K562 (cell line): Measurements from ENCODE around the gene PARP14. TPM values are rescaled to one million over a fixed set of nuclear protein-coding genes. Genes with fewer than 3 reads are reported as not detected.
A peak's percentile ranks its signal among the peaks of the same experiment; 100 is the strongest.

ENCODE experiments used
- CTCF ChIP-seq, 3 experiments: IDR thresholded peaks in 2 of 3; conservative IDR thresholded peaks in 1 of 3; 2 replicates each; pipeline ENCODE4 v1.5.1; 2011 to 2012; ENCODE audit warnings: low read length in 3 of 3, mild to moderate bottlenecking in 3 of 3, control low read depth in 2 of 3, improper control_type of control experiment in 1 of 3, inconsistent platforms in 1 of 3, low read depth in 1 of 3, mixed read lengths in 1 of 3, moderate library complexity in 1 of 3; ENCODE audit not compliant: insufficient read depth in 2 of 3
- CXXC5 ChIP-seq: fragments of 250-450 bp; sonication (Bioruptor Pico); IDR thresholded peaks from 2 replicates; pipeline ENCODE4 v1.8.0; 2022; ENCODE audit warnings: inconsistent platforms, mild to moderate bottlenecking, moderate library complexity
- DEAF1 ChIP-seq: fragments of 450-650 bp; formaldehyde crosslinking; IDR thresholded peaks from 2 replicates; pipeline ENCODE4 v1.4.0; 2020; ENCODE audit warnings: mild to moderate bottlenecking, moderate library complexity
- ELF1 ChIP-seq: fragments of 200-800 bp; sonication (Bioruptor generic); IDR thresholded peaks from 2 replicates; pipeline ENCODE4 v1.6.1; 2016; ENCODE audit warnings: missing genetic modification characterization, missing compliant biosample characterization
- JUND ChIP-seq, 2 experiments: IDR thresholded peaks; 2 replicates in 1 of 2; 3 replicates in 1 of 2; pipeline ENCODE4 v1.6.1; 2011; ENCODE audit warnings: borderline replicate concordance in 2 of 2, low read depth in 2 of 2, low read length in 2 of 2, improper control_type of control experiment in 1 of 2, missing biosample characterization in 1 of 2, missing genetic modification characterization in 1 of 2, missing genetic modification reagents in 1 of 2
- NRF1 ChIP-seq, 2 experiments: fragments of 450-650 bp; IDR thresholded peaks in 1 of 2; conservative IDR thresholded peaks in 1 of 2; 2 replicates each; pipeline ENCODE4 v1.6.1; 2014; ENCODE audit warnings: mild to moderate bottlenecking in 2 of 2
- REST ChIP-seq, 2 experiments: fragments of 450-650 bp; formaldehyde crosslinking in 1 of 2; IDR thresholded peaks; 2 replicates each; pipeline versions ENCODE4 v1.4.0 to v1.6.1; 2014 to 2020; ENCODE audit warnings: mild to moderate bottlenecking in 2 of 2, borderline replicate concordance in 1 of 2, low read depth in 1 of 2
- VEZF1 ChIP-seq: fragments of 200-800 bp; sonication (Bioruptor generic); IDR thresholded peaks from 2 replicates; pipeline ENCODE4 v1.6.1; 2017; ENCODE audit warnings: missing genetic modification characterization, missing compliant biosample characterization
- YY1 ChIP-seq, 3 experiments: IDR thresholded peaks; 2 replicates each; pipeline ENCODE4 v1.6.1; 2011; ENCODE audit warnings: low read length in 2 of 3, mild to moderate bottlenecking in 2 of 3, moderate library complexity in 2 of 3, borderline replicate concordance in 1 of 3, control low read depth in 1 of 3, low read depth in 1 of 3; ENCODE audit not compliant: insufficient read depth in 3 of 3, insufficient replicate concordance in 2 of 3, control insufficient read depth in 1 of 3, insufficient read length in 1 of 3; ENCODE audit errors: extremely low read depth in 1 of 3
- polyA plus RNA-seq, 8 experiments: library from polyadenylated mRNA; depleted of rRNA in 4 of 8; stranded (reverse) in 5 of 8; unstranded in 3 of 8; fragments of >200 nt; fragmentation: Nextera tagmentation in 2 of 8; fragmentation: Illumina TruSeq in 1 of 8; extraction: Ambion mirVana in 2 of 8; extraction: Trizol in 1 of 8; gene quantifications; 2 replicates each; pipeline versions ENCODE4 v1.2.1 to v1.2.3, GENCODE V29; 2011 to 2014; ENCODE audit warnings: inconsistent platforms in 1 of 8, missing spikeins in 1 of 8
- total RNA-seq, 7 experiments: library from RNA; depleted of rRNA in 6 of 7; stranded (reverse); fragments of >200 nt in 6 of 7; fragmentation: Illumina TruSeq in 2 of 7; extraction: Trizol in 2 of 7; gene quantifications; 2 replicates each; pipeline versions ENCODE4 v1.2.1 to v1.2.3, GENCODE V29; 2011 to 2021; ENCODE audit warnings: low replicate concordance in 1 of 7

PARP14 gene
- total and polyA plus RNA-seq, 9 of the 15 experiments (the other 6 are each of a cell fraction or from before 2014, with no cell fraction given): 3.1 to 14.4 (median 9.0) TPM

GRCh38 chr3:122679085-122679881 lies 1.4 kb upstream of the PARP14 start (continued):
- TF ChIP-seq VEZF1 (CRISPR knock-in tag): peak; percentile 22; the same call in 1 of the 2 replicates
- TF ChIP-seq DEAF1 (CRISPR knock-in tag): peak; percentile 82
- TF ChIP-seq YY1 (IDR thresholded peaks at IDR 0.05; ENCODE audit: borderline replicate concordance in 1 of 3, control insufficient read depth in 1 of 3, extremely low read depth in 1 of 3, insufficient read depth in 3 of 3, insufficient read length in 1 of 3, insufficient replicate concordance in 2 of 3, low read depth in 1 of 3, low read length in 2 of 3): peak in 1 of 3 experiments; percentile 2
- peak; percentile 73 for TF ChIP-seq REST (IDR thresholded peaks at IDR 0.05; ENCODE audit: borderline replicate concordance)
- no peak for TF ChIP-seq REST (CRISPR knock-in tag; IDR thresholded peaks at IDR 0.05; ENCODE audit: low read depth)
- TF ChIP-seq CTCF (IDR thresholded peaks at IDR 0.05 in 2 of 3, conservative IDR thresholded peaks at IDR 0.05 in 1 of 3; ENCODE audit: insufficient read depth in 2 of 3, low read depth in 1 of 3, low read length in 3 of 3): peak; percentile 76 to 84 (median 80)
- TF ChIP-seq JUND (IDR thresholded peaks at IDR 0.05; ENCODE audit: borderline replicate concordance, low read depth, low read length): 0 out of 2 replicates have a peak, but pooled peaks have one; percentile 8
- TF ChIP-seq JUND (tag; IDR thresholded peaks at IDR 0.05; ENCODE audit: borderline replicate concordance, low read depth, low read length): no peak
- TF ChIP-seq CXXC5: peak; percentile 36; the same call in 1 of the 2 replicates
- TF ChIP-seq NRF1 (conservative IDR thresholded peaks at IDR 0.05 in 1 of 2, IDR thresholded peaks at IDR 0.05 in 1 of 2): 0 out of 4 replicates have a peak, but pooled peaks of 1 of the 2 experiments have one; percentile 10
- TF ChIP-seq ELF1 (tag): peak; percentile 77; the same call in 1 of the 2 replicates
